ENCODE results near the gene CLTC.
"Not testable (repeated sequence)": the region's sequence is repeated elsewhere in the genome, so short reads cannot be mapped to it uniquely, and the experiment has no call there.

The CLTC gene

DNA sequence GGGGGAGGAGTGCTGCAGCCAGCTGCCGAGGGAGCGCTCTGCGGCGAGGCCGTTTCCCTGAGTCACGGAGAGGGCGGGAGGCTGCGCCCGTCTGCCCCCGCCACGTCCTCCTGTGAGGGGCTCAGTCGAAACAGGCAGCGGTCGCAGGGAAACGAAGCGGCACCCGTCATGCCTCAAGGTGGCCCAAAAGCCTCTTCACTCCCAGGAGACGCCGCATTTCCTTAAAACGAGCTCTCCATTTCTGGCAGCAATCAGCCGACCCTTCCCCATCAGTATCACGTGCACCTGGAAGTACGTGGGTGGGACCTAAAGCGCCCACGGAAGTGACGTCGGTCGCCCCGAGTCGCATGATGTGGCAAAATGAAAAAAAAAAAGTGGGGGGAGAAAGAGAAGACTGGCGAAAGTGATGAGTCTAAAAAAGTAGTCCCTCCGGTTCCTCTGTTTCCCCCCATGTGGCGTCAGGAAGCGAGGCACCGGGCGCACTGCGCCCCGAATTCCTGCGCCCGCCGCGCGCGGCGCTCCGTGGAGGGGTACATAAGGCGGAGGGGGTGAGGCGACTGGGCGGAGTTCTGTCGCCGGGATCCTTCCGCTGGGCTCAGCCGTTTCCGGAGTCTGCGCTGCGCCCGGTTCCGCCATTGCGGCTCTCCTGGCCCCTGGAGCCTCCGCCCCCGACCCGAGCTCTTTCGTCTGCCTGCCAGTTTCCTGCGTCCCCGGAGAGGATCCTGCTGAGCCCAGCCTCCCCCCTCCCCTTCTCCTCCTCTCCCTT lies at the start of gene CLTC:
TSS of gene CLTC (plus strand) at position 598 of the 766 bp plus-strand sequence. CDS start 237 bp downstream, outside the sequence.
- DNase-seq: peak; percentile 66 to 74

DNA sequence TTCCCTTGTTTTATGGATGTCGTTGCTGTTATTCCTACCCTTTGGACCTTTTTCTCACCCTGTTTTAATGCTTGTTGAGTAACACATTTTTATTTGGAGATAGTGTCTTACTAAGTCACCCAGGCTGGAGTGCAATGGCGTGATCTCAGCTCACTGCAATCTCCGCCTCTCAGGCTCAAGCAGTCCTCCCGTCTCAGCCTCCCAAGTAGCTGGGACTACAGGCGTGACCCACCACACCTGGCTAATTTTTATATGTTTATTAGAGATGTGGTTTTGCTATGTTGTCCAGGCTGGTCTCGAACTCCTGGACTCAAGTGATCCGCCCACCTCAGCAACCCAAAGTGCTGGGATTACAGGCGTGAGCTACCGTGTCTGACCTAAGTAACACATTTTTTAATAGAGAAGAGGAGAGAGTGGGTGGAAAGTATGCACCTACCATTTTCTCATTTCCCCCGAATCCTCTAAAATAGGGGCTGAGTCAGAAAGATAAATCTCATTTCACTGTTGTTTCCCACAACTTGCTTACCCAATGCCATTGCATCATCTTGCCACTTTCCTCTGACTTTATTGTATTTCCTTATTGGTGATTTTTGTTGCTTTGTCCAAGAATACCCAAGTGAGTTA lies 47.3 kb upstream of the CLTC start:
- DNase-seq: no peak

DNA sequence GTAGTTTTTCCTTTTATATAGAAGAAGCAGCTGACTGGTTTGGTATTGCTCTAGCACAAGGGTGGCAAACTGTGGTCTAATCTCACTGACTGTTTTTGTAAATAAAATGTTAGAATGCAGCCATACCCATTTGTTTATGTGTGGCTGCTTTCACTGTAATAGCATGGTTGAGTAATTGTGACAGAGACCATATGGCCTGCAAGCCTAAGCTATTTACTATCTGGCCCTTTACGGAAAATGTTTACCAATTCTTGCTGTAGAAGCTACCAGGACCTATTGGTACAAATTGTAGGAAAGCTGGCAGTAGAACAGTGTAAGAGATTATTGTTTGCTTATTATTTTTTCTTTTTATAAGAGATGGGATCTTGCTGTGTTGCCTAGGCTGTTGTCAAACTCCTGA lies 35.5 kb upstream of the CLTC start:
- DNase-seq: not testable (repeated sequence)

DNA sequence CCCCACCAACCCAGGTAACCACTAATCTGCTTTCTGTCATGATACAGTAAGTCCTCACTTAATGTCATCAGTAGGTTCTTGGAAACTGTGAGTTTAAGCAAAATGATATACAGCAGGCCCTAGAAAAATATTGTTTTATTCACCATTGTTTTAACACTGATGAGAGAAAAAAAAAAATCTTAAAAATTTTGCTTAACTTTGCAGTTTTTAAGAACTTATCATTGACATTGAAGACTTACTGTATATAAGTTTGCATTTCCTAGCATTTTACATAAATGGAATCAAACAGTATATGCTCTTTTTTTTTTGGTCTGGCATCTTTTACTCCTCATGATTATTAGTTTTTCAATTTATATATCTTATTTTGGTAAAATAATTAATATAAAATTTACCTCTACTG lies 19.5 kb upstream of the CLTC start:
- no peak for DNase-seq

DNA sequence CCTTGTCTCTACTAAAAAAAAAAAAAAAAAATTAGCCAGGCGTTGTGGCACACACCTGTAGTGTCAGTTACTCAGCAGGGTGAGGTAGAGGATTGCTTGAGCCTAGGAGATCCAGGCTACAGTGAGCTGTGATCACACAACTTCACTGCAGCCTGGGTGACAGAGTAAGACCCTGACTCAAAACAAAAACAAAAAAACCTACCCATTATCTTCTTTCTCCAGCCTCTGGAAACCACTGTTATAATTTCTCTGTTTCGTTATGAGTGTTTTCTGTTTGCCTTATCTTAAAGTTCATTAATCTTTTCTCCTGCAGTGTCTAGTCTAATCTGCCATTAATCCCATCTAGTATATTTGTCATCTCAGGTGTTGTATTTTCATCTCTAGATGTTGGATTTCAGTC lies 18.6 kb upstream of the CLTC start:
- no peak for DNase-seq

DNA sequence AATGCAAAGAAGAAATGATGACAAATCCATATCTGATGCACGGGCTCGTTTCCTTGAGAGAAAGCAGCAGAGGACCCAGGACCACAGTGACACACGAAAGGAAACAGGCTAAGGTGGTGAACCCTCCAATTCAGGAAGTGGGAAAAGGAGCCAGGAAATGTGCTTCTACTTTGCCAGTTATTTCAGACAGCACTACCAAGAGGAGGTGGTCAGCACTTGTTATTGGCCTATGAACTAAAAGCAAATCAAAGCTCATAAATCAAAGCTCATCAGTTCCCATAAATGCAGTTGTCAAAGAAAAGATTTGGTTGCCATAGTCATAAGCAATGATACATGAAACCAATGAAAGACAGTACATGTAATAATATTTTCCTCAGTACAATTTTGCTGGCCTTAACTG lies 12.6 kb upstream of the CLTC start:
- DNase-seq: no peak

DNA sequence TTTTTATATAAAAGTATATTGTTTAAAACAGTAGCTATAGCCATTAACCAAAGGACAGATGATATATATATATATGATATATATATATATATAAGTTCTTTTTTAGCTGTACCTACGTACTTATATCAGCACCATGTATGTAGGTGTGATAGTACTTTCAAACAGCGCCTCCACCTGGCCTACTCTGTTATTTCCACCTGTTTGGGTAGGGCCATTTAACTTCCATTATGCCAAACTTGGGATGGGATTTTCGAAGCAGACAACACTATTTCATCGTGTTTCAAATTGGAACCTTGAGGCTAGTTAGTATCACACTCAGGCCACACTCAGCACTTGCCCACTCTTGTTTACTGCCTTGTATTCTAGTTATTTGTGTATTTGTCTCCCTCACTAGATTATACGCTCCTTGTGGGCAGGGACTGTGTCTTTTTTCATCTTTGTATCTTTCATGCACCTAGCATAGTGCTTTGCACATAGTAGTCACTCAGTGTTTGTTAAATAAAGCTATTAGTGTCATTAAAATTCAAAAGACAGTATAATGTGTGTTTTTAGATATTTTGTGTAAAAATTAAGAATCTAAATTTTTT lies 11.8 kb upstream of the CLTC start:
- no peak for DNase-seq

DNA sequence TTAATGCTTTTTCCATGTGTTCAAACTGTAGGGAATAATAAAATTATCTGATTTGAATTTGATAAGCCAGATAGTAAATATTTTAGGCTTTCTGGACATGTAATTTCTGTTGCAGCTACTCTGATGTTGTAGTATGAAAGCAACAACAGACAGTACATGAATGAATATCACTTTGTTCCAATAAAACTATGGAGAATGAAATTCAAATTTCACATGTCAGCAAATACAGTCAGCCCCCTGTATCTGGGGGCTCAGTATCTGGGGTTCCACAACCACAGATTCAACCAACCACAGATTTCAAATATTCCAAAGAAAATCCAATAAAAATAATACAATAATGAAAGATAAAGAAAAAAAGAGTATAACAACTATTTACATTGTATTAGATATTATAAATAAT lies 8.2 kb upstream of the CLTC start:
- DNase-seq: no peak

DNA sequence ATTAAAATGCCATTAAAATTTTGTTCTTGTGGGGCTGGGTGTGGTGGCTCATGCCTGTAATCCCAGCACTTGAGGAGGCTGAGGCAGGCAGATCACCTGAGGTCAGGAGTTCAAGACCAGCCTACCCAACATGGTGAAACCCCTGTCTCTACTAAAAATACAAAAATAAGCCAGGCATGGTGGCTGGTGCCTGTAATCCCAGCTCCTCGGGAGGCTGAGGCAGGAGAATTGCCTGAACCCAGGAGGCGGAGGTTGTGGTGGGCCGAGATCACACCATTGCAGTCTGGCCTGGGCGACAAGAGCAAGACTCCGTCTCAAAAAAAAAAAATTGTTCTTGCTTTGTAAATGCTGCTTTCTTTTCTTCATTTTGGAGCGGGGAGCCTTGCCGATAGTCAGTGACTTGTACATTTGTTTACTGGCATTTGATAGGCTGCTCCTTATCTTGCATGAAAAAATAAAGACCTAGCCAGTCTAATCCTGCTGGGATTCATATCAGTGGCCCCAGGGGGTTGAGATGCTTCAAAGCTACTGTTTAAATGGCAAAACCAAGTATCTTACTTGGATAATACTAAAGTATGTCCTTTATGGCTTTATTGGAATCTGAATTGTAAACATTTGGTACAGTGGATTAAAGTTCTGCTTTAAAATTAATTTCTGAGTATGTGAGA lies 3.3 kb upstream of the CLTC start:
- DNase-seq: no peak

DNA sequence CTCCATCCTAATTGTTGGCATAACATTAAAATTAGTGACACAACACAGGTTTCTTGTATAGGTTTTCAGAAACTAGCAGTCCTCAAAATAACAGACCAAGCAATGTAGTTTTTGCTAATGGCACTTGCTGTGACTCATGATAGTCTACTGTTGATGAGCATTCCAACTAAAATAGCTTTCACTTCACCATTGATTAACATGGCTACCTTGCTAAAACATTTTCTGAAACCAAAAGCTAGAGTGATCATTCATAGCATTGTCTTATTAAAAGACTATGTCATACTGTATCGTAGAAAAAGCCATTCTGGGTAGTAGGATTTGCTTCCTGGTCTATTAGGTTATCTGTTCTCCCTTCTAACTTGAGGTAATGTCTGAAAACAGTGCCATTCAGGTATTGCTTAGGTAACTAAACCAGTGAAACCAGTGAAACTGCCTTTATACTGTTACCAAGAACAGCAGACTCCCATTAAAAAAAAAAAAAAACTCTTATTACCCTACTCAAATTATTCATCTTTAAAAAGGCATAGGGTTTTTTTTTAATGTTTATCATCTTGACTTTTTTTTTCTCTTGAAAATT lies 2.5 kb upstream of the CLTC start:
- DNase-seq: no peak

DNA sequence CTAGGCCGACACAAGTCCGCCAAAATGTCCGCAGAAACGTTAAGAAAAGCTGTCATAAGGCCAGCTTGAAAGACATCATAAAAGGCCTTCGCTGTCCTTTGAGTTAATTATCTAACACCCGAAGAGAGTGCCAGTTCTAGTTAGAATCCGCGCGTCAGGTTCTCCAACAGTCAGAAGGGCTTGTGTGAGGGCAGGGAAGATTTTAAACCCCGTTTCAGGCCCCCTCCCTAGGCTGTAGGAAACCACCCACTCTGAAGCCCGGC lies 729 bp upstream of the CLTC start:
- DNase-seq: no peak

DNA sequence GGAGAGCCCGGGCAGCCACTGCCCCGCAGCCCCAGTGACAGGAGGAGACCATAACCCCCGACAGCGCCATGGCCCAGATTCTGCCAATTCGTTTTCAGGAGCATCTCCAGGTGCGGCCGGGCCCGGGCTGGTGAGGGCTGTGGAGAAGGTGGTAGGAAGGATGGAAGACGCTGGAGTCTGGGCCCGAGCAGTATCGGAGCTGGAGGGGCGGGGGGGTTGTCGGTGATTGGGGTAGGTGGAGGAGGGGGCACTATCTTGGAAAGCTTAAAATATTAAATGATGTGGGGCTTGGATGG lies 317 bp downstream of the CLTC start:
- DNase-seq: no peak

DNA sequence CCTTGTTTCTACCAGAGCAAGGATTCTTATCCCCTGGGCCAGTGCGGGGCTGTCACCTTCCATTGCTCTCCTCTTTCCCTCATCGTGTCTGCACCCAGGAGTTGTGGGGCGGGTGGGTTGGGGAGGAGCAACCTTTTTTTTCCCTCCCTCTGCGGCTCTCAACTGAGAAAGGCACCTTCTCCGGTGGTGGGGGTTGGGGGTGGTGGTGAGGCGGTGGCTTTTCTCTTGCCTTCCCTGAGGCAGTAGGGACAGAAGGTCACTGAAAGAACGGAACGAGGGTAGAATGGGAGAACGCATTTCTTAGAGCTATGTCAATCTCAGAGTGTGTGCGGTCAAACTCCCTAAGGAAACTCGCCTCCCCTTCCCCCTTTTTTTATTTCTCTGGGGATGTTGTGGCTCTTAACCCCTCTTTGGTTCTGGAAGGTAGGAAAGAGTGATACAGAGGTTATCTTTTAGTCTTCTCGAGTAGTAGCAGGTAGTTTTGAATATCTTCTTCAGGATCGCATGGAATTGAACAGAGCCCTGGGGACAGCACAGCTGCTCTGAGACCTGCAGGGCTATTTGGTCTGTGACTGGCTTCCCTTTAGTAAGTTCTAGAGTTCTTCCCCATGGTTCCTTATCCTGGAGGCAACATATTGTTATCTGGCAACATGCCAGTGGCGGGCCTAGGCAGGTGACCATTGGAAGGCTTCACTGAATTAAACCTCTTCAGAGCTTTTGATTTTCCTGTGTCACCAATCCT lies 994 bp downstream of the CLTC start:
- no peak for DNase-seq

DNA sequence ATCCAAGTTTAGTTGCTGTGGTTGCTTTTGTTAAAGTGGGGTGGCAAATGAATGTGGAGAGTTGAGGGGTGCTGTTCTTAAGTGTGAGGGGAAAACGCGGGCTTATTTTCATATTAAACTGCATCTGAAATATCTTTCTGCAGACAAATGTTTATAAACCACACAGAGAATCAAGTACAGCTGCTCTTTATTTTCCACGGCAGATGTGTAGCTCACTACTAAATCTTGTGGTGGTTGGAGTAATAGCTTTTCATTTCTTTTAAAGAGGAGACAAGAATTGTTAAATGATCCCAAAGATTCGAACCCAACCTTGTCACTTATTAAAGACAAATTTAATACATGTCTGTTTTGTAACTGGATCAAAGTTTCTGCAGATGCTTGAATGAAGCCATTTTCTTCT lies 2.1 kb downstream of the CLTC start:
- DNase-seq: no peak

DNA sequence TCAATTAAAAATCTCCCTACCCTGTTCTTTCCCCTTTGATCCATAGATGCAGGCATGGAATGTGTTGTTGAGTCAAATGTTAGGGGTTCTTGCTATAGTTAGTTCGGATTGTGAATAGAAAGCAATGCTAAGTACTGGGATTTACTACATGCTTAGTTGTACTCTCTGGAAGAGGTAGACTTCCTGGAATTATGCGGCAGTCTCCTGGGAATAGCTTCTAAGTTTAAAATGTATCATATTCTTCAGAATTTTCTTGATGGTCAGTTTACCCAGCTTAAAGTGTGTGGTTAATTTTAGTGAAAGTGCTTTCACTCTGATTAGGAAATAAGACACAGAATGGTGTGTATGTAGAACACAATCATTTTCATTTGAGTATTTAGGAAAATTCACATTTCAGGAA lies 3.5 kb downstream of the CLTC start:
- DNase-seq: no peak

DNA sequence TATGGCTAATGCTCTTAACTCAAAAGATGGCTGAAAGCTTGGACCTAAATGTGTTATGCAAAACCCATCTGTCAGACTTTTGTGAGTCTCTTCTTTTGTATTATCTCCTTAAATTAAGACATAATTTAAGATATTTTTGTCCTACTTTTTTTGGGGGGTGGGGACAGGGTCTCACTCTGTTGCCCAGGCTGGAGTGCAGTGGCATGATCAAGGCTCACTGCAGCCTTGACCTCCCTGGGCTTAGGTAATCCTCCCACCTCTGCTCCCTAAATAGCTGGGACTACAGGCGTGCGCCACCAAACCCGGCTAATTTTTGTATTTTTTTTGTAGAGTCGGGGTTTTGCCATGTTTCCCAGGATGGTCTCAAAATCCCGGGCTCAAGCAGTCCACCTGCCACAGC lies 7.1 kb downstream of the CLTC start:
- DNase-seq: no peak

DNA sequence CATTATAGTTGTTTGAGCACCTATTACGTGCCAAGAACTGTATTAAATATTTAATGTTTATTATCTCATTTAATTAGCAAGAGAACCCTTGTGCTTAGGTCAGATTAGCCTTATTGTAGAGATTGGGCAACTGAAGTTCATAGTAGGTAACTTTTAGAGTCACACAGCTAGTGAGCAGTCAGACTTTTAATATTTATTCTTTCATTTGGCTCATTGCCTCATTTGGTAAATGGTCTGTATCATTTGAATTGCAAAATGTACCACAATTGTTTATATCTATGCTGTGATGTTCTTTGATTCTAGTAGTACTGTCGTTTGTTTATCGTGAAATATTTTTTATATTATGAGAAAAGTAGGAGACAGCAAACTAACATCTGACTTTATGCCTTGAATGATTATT lies 7.6 kb downstream of the CLTC start:
- DNase-seq: no peak

DNA sequence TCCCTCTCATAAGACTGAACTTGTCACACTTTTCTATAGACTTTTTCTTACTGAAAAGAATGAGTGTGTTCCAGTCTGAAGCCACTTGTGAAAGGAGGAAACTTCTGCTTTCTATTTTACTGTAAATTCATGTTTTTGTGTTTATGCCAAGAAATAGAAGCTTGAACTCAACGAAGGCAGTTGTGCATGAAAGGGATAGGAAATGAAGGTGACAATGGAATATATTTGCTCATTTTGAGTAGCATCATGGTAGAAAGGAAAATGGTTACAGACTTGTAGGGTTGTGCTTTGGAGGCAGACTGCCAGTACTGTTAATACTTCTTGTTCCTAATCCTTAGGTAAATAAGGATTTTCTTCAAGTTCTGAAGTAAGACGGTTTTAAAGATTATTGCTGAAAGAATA lies 8.1 kb downstream of the CLTC start:
- DNase-seq: no peak

DNA sequence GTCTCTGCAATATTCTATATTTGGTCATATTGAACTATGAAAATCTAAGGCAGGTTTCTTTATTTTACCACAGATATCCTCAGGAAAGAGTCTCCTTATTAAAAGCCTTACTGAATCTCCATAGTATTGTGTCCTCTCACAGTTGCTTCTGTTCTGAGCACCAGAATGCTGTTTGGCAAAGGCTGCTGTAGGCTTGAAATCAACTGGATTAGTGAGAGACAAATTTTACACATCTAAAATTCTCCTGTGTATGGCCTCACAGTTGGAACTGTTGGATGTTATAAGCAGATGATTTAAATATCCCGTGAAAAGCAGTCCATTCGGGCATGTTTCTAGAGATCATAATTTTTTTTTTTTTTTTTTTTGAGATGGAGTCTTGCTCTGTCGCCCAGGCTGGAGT lies 9.5 kb downstream of the CLTC start:
- DNase-seq: no peak

DNA sequence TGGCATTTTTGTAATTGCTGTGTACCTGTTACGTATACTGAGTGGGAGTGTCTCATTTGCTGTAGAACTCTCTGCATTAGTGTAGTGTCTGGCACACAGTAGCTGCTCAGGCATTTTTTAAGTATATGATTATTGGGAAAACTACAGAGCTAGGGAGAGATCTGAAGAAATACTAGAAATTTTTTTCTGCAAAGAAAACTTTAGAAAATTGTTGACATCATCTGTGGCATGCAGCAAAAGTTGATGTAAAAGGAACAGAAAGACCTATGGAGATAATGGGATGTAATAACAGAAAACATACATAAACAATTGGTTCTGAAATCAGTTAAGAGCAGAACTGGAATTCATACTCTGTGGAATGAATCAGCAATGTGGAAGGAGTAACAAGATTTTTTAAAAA lies 11.6 kb downstream of the CLTC start:
- DNase-seq: no peak

DNA sequence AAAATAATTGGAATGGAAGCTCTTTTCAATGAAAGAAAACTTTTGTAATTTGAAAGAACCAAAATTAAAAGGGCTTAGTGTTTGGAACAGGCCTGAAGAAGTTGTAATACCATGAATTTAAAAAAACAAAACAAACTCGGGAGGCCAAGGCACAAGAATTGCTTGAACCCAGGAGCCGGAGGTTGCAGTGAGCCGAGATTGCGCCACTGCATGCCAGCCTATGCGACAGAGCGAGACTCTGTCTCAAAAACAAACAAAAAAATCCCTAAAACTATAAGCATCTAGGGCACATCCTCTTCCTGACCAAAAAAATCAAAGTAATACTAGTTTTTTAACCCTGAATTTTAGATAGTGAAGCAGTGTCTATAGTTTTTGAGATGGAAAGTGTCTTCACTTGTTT lies 12.7 kb downstream of the CLTC start:
- DNase-seq: no peak

DNA sequence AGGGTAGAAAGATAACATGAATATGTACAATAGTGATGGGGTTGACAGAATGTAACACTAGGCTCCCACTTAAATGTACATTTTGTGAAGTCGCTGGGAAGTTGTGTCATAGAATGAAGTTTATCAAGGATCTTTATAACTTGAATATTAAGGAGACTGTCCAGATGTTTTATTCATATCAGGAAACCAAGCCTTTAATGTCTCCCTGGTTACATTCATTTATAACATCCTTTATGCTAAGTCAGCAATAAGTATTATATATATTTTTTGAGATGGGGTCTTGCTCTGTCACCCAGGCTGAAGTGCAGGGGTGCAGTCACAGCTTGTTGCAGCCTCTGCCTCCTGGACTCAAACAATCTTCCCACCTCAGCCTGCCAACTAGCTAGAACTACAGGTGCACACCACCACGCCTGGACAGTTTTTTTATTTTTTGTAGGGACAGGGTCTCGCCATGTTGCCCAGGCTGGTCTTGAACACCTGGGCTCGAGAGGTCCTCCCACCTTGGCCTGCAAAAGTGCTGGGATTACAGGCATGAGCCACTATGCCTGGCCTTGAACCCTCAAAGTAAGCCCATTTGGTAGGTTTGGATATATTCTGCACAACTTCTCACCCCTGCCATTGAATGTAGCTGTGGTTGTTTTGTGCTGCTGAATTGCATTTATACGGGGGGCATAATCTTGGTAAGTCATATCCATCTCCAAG lies 14.1 kb downstream of the CLTC start:
- DNase-seq: no peak
